Smooth muscle cell (in vitro differentiated cells): ENCODE results near the gene LRRK1. TPM values are rescaled to one million over a fixed set of nuclear protein-coding genes. Genes with fewer than 3 reads are reported as not detected.

Experiments
- DNase-seq: peaks from one replicate; lab custom pipeline; 2025; ENCODE audit not compliant: unreplicated experiment; lab: John Stamatoyannopoulos, UW
- H2AFZ ChIP-seq: fragments of 200-600 bp; sonication (generic); 2 replicates; pipeline ENCODE4 v1.6.0; 2016; ENCODE audit warnings: antibody characterized with exemption, low read depth, mild to moderate bottlenecking
- H3F3A ChIP-seq: fragments of 200-600 bp; sonication (generic); 2 replicates; pipeline ENCODE4 v1.6.0; 2017; ENCODE audit warnings: antibody characterized with exemption, low read depth
- H3K27ac ChIP-seq: fragments of 200-600 bp; sonication (generic); 2 replicates; pipeline ENCODE4 v1.5.1; 2016; ENCODE audit warnings: low read depth, mild to moderate bottlenecking
- H3K27me3 ChIP-seq: fragments of 200-600 bp; sonication (generic); 2 replicates; pipeline ENCODE4 v1.6.1; 2016; ENCODE audit warnings: low read depth, mild to moderate bottlenecking
- H3K36me3 ChIP-seq: fragments of 200-600 bp; sonication (generic); 2 replicates; pipeline ENCODE4 v1.5.1; 2016; ENCODE audit warnings: low read depth
- H3K4me1 ChIP-seq: fragments of 200-600 bp; sonication (generic); 2 replicates; pipeline ENCODE4 v1.5.1; 2016; ENCODE audit warnings: low read depth
- H3K4me2 ChIP-seq: fragments of 200-600 bp; sonication (generic); 2 replicates; pipeline ENCODE4 v1.6.0; 2016; ENCODE audit warnings: mild to moderate bottlenecking
- H3K4me3 ChIP-seq: fragments of 200-600 bp; sonication (generic); 2 replicates; pipeline ENCODE4 v1.5.1; 2016; ENCODE audit warnings: mild to moderate bottlenecking
- H3K79me2 ChIP-seq: fragments of 200-600 bp; sonication (generic); 2 replicates; pipeline ENCODE4 v1.6.0; 2016; ENCODE audit warnings: low read depth, mild to moderate bottlenecking
- H3K9ac ChIP-seq: fragments of 200-600 bp; sonication (generic); 2 replicates; pipeline ENCODE4 v1.6.0; 2016; ENCODE audit warnings: low read depth
- H3K9me3 ChIP-seq: fragments of 200-600 bp; sonication (generic); replicated peaks from 2 replicates; pipeline ENCODE4 v1.5.1; 2016; ENCODE audit warnings: low read depth
- H4K20me1 ChIP-seq: fragments of 200-600 bp; sonication (generic); 2 replicates; pipeline ENCODE4 v1.6.0; 2016; ENCODE audit warnings: low read depth
- CTCF ChIP-seq: fragments of 200-600 bp; sonication (generic); IDR thresholded peaks from 2 replicates; pipeline ENCODE4 v1.5.1; 2017; ENCODE audit warnings: borderline replicate concordance, mild to moderate bottlenecking, antibody characterized with exemption; ENCODE audit not compliant: insufficient read depth, poor library complexity, severe bottlenecking
- WGBS: methylation state at CpG from one replicate; pipeline ENCODE4 v1.1.7; 2016; ENCODE audit warnings: low lambda C conversion rate; 5-methylcytosine and 5-hydroxymethylcytosine counted together
- polyA plus RNA-seq: library from polyadenylated mRNA; unstranded; fragments of >200 nt; fragmentation: Nextera tagmentation; extraction: Ambion mirVana; gene quantifications from 2 replicates; pipeline ENCODE4 v1.2.1, GENCODE V29; 2016
- total RNA-seq: library from RNA; depleted of rRNA; stranded (reverse); fragments of >200 nt; gene quantifications from 2 replicates; pipeline ENCODE4 v1.2.3, GENCODE V29; 2014

The LRRK1 gene
- total and polyA plus RNA-seq, 2 experiments from 2014 or later, result 1.1 to 1.6 TPM

GRCh38 chr15:100898661-100899462 is 20.3 kb upstream of the LRRK1 start:
- no peak for TF ChIP-seq CTCF
- Histone ChIP-seq H2AFZ (no peak overlapping the region), H3K4me1 (no peaks in the 10 kb centered on the region), H4K20me1 (no peaks in the 10 kb centered on the region), H3K4me2 (no peak overlapping the region), H3K27me3 (peaks cover 3% of the 10 kb centered on the region), H3K27ac (no peak overlapping the region), H3K9me3 (no peaks in the 10 kb centered on the region), H3K4me3 (no peak overlapping the region), H3K79me2 (no peaks in the 10 kb centered on the region), H3F3A (no peaks in the 10 kb centered on the region), H3K9ac (no peak overlapping the region), H3K36me3 (no peaks in the 10 kb centered on the region)
- no peak for DNase-seq
- WGBS, result 87% methylated on average over 11 of the region's 11 CpGs

GRCh38 chr15:100899601-100900000 is 19.6 kb upstream of the LRRK1 start:
- Histone ChIP-seq H3K4me1 (no peaks in the 10 kb centered on the region), H3K27ac (no peak overlapping the region), H3K4me3 (no peak overlapping the region), H3K36me3 (no peaks in the 10 kb centered on the region), H2AFZ (no peak overlapping the region), H4K20me1 (no peaks in the 10 kb centered on the region), H3K27me3 (peaks cover 3% of the 10 kb centered on the region), H3K9ac (no peak overlapping the region), H3K79me2 (no peaks in the 10 kb centered on the region), H3K9me3 (no peaks in the 10 kb centered on the region), H3F3A (no peaks in the 10 kb centered on the region), H3K4me2 (no peak overlapping the region)
- no peak for DNase-seq
- no peak for TF ChIP-seq CTCF
- 75% methylated on average over 5 of the region's 5 CpGs for WGBS

- H3K79me2 ChIP-seq, result no peaks in the 10 kb centered on the region
- 84% methylated on average over 13 of the region's 13 CpGs for WGBS
- no peak overlapping the region for H3K9ac ChIP-seq
- no peaks in the 10 kb centered on the region for H3K9me3 ChIP-seq
- TF ChIP-seq CTCF, result no peak
- H3K4me3 ChIP-seq, result no peak overlapping the region
- no peak overlapping the region for H3K4me2 ChIP-seq
- H3K36me3 ChIP-seq, result no peaks in the 10 kb centered on the region
- H4K20me1 ChIP-seq, result no peaks in the 10 kb centered on the region
- H3K4me1 ChIP-seq, result no peaks in the 10 kb centered on the region
- H3K27me3 ChIP-seq, result peaks cover 3% of the 10 kb centered on the region
- H3F3A ChIP-seq, result no peaks in the 10 kb centered on the region
- no peak for DNase-seq
- H3K27ac ChIP-seq, result no peak overlapping the region
- no peak overlapping the region for H2AFZ ChIP-seq
Measured at GRCh38 chr15:100900136-100900794, 18.9 kb upstream of the LRRK1 start.
